Right atrium auricular region (tissue), 2 donors: ENCODE data around the gene CT47A1. TPM values are rescaled to one million over a fixed set of nuclear protein-coding genes. Genes with fewer than 3 reads are reported as not detected.
"Not testable (repeated sequence)": the region's sequence is repeated elsewhere in the genome, so short reads cannot be mapped to it uniquely, and the experiment has no call there.

Source experiments
- DNase-seq: peaks from one replicate; pipeline ENCODE4 v3.0.0-alpha.2; 2019; ENCODE audit warnings: low spot score
- H3K27ac ChIP-seq, 2 donors: fragments of 200-600 bp; sonication (generic); 1 replicate in 1 of 2; 2 replicates in 1 of 2; pipeline ENCODE4 v1.5.1; 2016 to 2019
- H3K27me3 ChIP-seq, 2 donors: fragments of 200-600 bp; sonication (generic); one replicate each; pipeline versions ENCODE4 v1.5.1 to v1.6.0; 2017 to 2019
- H3K36me3 ChIP-seq: fragments of 200-600 bp; sonication (generic); one replicate; pipeline ENCODE4 v1.5.1; 2016
- H3K4me1 ChIP-seq, 2 donors: fragments of 200-600 bp; sonication (generic); one replicate each; pipeline versions ENCODE4 v1.5.1 to v1.6.0; 2017 to 2019
- H3K4me3 ChIP-seq, 2 donors: fragments of 200-600 bp; sonication (generic); 1 replicate in 1 of 2; 2 replicates in 1 of 2; pipeline ENCODE4 v1.5.1; 2017 to 2019; ENCODE audit warnings: mild to moderate bottlenecking in 1 of 2, moderate library complexity in 1 of 2
- H3K9me3 ChIP-seq, 2 donors: fragments of 200-600 bp; sonication (generic); one replicate each; pipeline ENCODE4 v1.5.1; 2019
- total RNA-seq, 2 donors: library from RNA; depleted of rRNA; stranded (reverse); fragments of >200 nt; gene quantifications; one replicate each; pipeline ENCODE4 v1.1.0, GENCODE V29; 2016
- TF ChIP-seq, protein P1 (sequence below), 2 donors: fragments of 200-600 bp; sonication (generic); IDR thresholded peaks; one replicate each; pipeline ENCODE4 v1.5.1; 2019; ENCODE audit warnings: antibody characterized with exemption in 2 of 2

Gene CT47A1
- total RNA-seq = not detected

DNA sequence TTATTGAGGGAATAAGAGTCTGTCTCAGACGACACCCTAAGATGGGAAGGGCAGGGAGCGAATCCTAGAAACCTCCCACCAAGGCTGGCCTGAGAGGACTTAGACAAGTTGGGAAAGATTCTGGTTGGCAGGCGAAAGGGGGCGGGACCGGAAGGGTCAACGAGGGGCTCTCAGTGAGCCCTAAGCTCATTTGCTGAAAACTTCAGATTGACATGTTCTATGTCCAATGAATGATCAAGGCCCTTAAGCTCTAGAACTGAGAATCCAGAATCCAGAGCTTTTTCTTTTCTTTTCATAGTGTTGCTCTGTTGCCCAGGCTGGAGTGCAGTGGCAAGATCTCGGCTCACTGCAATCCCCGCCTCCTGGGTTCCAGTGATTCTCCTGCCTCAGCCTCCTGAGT, at the start of gene CT47A1:
CT47A1 (minus strand) TSS at position 101 of the 400 bp plus-strand sequence. CDS start 231 bp downstream, outside the sequence.
- not testable (repeated sequence) for H3K36me3 ChIP-seq, H3K4me1 ChIP-seq, H3K4me3 ChIP-seq, DNase-seq, H3K9me3 ChIP-seq, H3K27ac ChIP-seq, H3K27me3 ChIP-seq

GRCh38 chrX:121032531-121032930, 47.0 kb upstream of the CT47A1 start:
- H3K4me3 ChIP-seq = no peak overlapping the region
- no peak for DNase-seq

GRCh38 chrX:121030083-121030482, 44.5 kb upstream of the CT47A1 start:
- H3K9me3 ChIP-seq = no peaks in the 10 kb centered on the region
- no peaks in the 10 kb centered on the region for H3K4me1 ChIP-seq
- no peak overlapping the region for H3K4me3 ChIP-seq
- H3K27ac ChIP-seq = no peak overlapping the region
- TF ChIP-seq, protein P1, sequence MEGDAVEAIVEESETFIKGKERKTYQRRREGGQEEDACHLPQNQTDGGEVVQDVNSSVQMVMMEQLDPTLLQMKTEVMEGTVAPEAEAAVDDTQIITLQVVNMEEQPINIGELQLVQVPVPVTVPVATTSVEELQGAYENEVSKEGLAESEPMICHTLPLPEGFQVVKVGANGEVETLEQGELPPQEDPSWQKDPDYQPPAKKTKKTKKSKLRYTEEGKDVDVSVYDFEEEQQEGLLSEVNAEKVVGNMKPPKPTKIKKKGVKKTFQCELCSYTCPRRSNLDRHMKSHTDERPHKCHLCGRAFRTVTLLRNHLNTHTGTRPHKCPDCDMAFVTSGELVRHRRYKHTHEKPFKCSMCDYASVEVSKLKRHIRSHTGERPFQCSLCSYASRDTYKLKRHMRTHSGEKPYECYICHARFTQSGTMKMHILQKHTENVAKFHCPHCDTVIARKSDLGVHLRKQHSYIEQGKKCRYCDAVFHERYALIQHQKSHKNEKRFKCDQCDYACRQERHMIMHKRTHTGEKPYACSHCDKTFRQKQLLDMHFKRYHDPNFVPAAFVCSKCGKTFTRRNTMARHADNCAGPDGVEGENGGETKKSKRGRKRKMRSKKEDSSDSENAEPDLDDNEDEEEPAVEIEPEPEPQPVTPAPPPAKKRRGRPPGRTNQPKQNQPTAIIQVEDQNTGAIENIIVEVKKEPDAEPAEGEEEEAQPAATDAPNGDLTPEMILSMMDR (IDR thresholded peaks at IDR 0.05) = no peak
- H3K27me3 ChIP-seq = no peaks in the 10 kb centered on the region
- no peak for DNase-seq
- H3K36me3 ChIP-seq = no peaks in the 10 kb centered on the region

More at GRCh38 chrX:121032531-121032930, 47.0 kb upstream of the CT47A1 start:
- H3K4me1 ChIP-seq = no peaks in the 10 kb centered on the region
- H3K36me3 ChIP-seq = no peaks in the 10 kb centered on the region
- TF ChIP-seq, protein P1 (IDR thresholded peaks at IDR 0.05) = no peak
- H3K27me3 ChIP-seq = no peaks in the 10 kb centered on the region
- no peaks in the 10 kb centered on the region for H3K9me3 ChIP-seq
- no peak overlapping the region for H3K27ac ChIP-seq

DNA sequence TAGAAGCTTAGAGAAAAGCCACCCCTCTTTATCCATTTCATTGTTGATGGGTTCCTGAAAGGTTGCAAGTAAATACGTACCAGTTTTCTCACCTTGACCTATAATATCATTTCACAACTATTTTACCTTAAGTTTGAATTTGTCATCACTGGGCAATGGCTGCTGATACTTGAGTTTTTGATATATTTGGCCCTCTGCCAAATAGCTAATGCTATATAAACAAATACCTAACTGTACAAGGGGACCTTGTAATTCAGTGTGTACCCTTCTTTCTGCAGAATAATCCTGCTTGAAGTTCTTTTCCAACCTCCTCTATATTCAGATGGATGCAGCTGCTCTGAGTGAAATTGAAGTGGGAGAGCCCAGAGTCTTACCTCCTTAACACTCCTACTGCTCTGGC, 42.9 kb upstream of the CT47A1 start:
- TF ChIP-seq, protein P1 (IDR thresholded peaks at IDR 0.05) = no peak
- DNase-seq = no peak
- H3K9me3 ChIP-seq = no peaks in the 10 kb centered on the region
- H3K36me3 ChIP-seq = no peaks in the 10 kb centered on the region
- no peak overlapping the region for H3K27ac ChIP-seq
- H3K27me3 ChIP-seq = no peaks in the 10 kb centered on the region
- H3K4me1 ChIP-seq = no peaks in the 10 kb centered on the region
- H3K4me3 ChIP-seq = no peak overlapping the region

GRCh38 chrX:121014826-121015225, 29.3 kb upstream of the CT47A1 start:
- no peaks in the 10 kb centered on the region for H3K27me3 ChIP-seq
- no peaks in the 10 kb centered on the region for H3K36me3 ChIP-seq
- H3K9me3 ChIP-seq = peaks cover 0 to 6% of the 10 kb centered on the region in 2 donors
- DNase-seq = no peak
- no peaks in the 10 kb centered on the region for H3K4me1 ChIP-seq
- TF ChIP-seq, protein P1 (IDR thresholded peaks at IDR 0.05) = no peak
- no peak overlapping the region for H3K27ac ChIP-seq
- H3K4me3 ChIP-seq = no peak overlapping the region

GRCh38 chrX:121013897-121014455, 28.4 kb upstream of the CT47A1 start:
- Histone ChIP-seq H3K4me1 (no peaks in the 10 kb centered on the region), H3K4me3 (no peak overlapping the region), H3K36me3 (no peaks in the 10 kb centered on the region), H3K27ac (no peak overlapping the region), H3K9me3 (peaks cover 0 to 6% of the 10 kb centered on the region in 2 donors), H3K27me3 (no peaks in the 10 kb centered on the region)
- TF ChIP-seq, protein P1 (IDR thresholded peaks at IDR 0.05) = no peak
- DNase-seq = no peak
